K562 (cell line): ENCODE data around the gene KCNN3. TPM values are rescaled to one million over a fixed set of nuclear protein-coding genes. Genes with fewer than 3 reads are reported as not detected.

Source experiments
- ATAC-seq: fragments of 200-7000 bp; cut with Tn5 transposase; 3 replicates; pipeline ENCODE4 v1.9.1; 2020; ENCODE audit warnings: moderate library complexity
- BruUV-seq: library from RNA; stranded (reverse); fragments of 400-500 nt; replicated peaks from 2 replicates; lab custom pipeline; 2021; lab: Mats Ljungman, UMichigan
- CTCF ChIA-PET: fragments of 300-600 bp; formaldehyde crosslinking; extraction: SDS; loops from one replicate; lab custom pipeline; 2021; ENCODE audit warnings: low intra/inter-chr PET ratio; lab: Yijun Ruan, JAX
- POLR2A ChIA-PET: fragments of 300-600, 350-650 bp; sonication (Branson Sonifier 250); formaldehyde crosslinking; extraction: SDS; loops from one replicate; lab custom pipeline; 2021; ENCODE audit warnings: antibody characterized with exemption, inconsistent platforms; lab: Yijun Ruan, JAX
- DNase-seq, 4 experiments: peaks; one replicate each; pipeline versions ENCODE4 v3.0.0 to v3.0.0-alpha.2; 2011 to 2018; ENCODE audit warnings: low spot score in 3 of 4, mixed read lengths in 3 of 4; ENCODE audit errors: extremely low read depth in 1 of 4
- FAIRE-seq: peaks from 2 replicates; lab custom pipeline; 2011; peaks lifted over from hg19 to GRCh38; lab: Jason Lieb, UNC
- H2AFZ ChIP-seq: 2 replicates; pipeline ENCODE4 v1.6.0; 2011; ENCODE audit warnings: low read depth, low read length, control low read depth, inconsistent platforms
- H3K27ac ChIP-seq: fragments of 200-600 bp; 3 replicates; pipeline ENCODE4 v1.8.0; 2011; ENCODE audit warnings: low read depth, mild to moderate bottlenecking, control low read depth, inconsistent platforms, low read length, moderate library complexity, mixed read lengths; ENCODE audit errors: extremely low read depth
- H3K27me3 ChIP-seq, 2 experiments: fragments of 300-600 bp in 1 of 2; 2 replicates in 1 of 2; 3 replicates in 1 of 2; pipeline versions ENCODE4 v1.6.0 to v1.8.0; 2011; ENCODE audit warnings: inconsistent platforms in 2 of 2, low read length in 2 of 2, mild to moderate bottlenecking in 1 of 2, mixed read lengths in 1 of 2, moderate library complexity in 1 of 2; ENCODE audit not compliant: control insufficient read depth in 2 of 2, insufficient read depth in 2 of 2
- H3K36me3 ChIP-seq: fragments of 300-600 bp; 3 replicates; pipeline ENCODE4 v1.8.0; 2011; ENCODE audit warnings: mild to moderate bottlenecking, low read length, inconsistent platforms; ENCODE audit not compliant: control insufficient read depth, insufficient read depth
- H3K4me1 ChIP-seq, 2 experiments: fragments of 200-600 bp in 1 of 2; replicated peaks in 1 of 2; 2 replicates in 1 of 2; 3 replicates in 1 of 2; pipeline versions ENCODE4 v1.5.1 to v1.8.0; 2011; ENCODE audit warnings: inconsistent platforms in 2 of 2, low read length in 2 of 2, mild to moderate bottlenecking in 1 of 2, mixed read lengths in 1 of 2, moderate library complexity in 1 of 2; ENCODE audit not compliant: control insufficient read depth in 2 of 2, insufficient read depth in 2 of 2
- H3K4me2 ChIP-seq: 2 replicates; pipeline ENCODE4 v1.6.1; 2011; ENCODE audit warnings: low read length, control low read depth, inconsistent platforms, mixed read lengths; ENCODE audit not compliant: insufficient read depth
- H3K4me3 ChIP-seq: fragments of 200-600 bp; sonication (generic), shearing (Covaris generic); 2 replicates; pipeline ENCODE4 v1.5.1; 2016; ENCODE audit warnings: control low read depth, inconsistent platforms
- H3K79me2 ChIP-seq: fragments of 200-600 bp; 3 replicates; pipeline ENCODE4 v1.8.0; 2011; ENCODE audit warnings: low read length, inconsistent platforms; ENCODE audit not compliant: control insufficient read depth, insufficient read depth
- H3K9ac ChIP-seq, 2 experiments: 2 replicates each; pipeline versions ENCODE4 v1.6.0 to v1.6.1; 2011; ENCODE audit warnings: low read depth in 2 of 2, low read length in 2 of 2, control low read depth in 1 of 2, inconsistent platforms in 1 of 2, mild to moderate bottlenecking in 1 of 2, mixed read lengths in 1 of 2; ENCODE audit not compliant: insufficient read depth in 1 of 2
- H3K9me1 ChIP-seq: one replicate; pipeline ENCODE4 v1.6.0; 2011; ENCODE audit warnings: inconsistent platforms, mild to moderate bottlenecking, low read length, moderate library complexity; ENCODE audit not compliant: control insufficient read depth, insufficient read depth
- H3K9me3 ChIP-seq: replicated peaks from 2 replicates; pipeline ENCODE4 v1.5.1; 2011; ENCODE audit warnings: low read depth, low read length, inconsistent platforms; ENCODE audit not compliant: control insufficient read depth, insufficient read depth
- H4K20me1 ChIP-seq: replicated peaks from 2 replicates; pipeline ENCODE4 v1.6.1; 2011; ENCODE audit warnings: low read length, inconsistent platforms, mixed read lengths; ENCODE audit not compliant: control insufficient read depth, insufficient read depth
- ARID2 ChIP-seq: fragments of 450-650 bp; IDR thresholded peaks from 2 replicates; pipeline ENCODE4 v1.6.1; 2017; ENCODE audit warnings: antibody characterized with exemption, mild to moderate bottlenecking
- E2F3 ChIP-seq: fragments of 250-450 bp; sonication (Bioruptor Pico); IDR thresholded peaks from 2 replicates; pipeline ENCODE4 v1.4.0; 2020; ENCODE audit warnings: mild to moderate bottlenecking
- ETS2 ChIP-seq: IDR thresholded peaks from 2 replicates; pipeline ENCODE4 v1.6.1; 2016; ENCODE audit warnings: borderline replicate concordance, missing genetic modification characterization, mild to moderate bottlenecking, moderate library complexity, missing compliant biosample characterization; ENCODE audit not compliant: poor library complexity, severe bottlenecking
- KDM4B ChIP-seq, 2 experiments: fragments of 450-650 bp in 1 of 2; sonication (generic) in 1 of 2; IDR thresholded peaks; 2 replicates each; pipeline ENCODE4 v1.6.1; 2016 to 2017; ENCODE audit warnings: borderline replicate concordance in 2 of 2, antibody characterized with exemption in 1 of 2, low read depth in 1 of 2, mild to moderate bottlenecking in 1 of 2
- NCOA6 ChIP-seq: fragments of 450-650 bp; IDR thresholded peaks from 2 replicates; pipeline ENCODE4 v1.6.1; 2017; ENCODE audit warnings: mild to moderate bottlenecking
- NUFIP1 ChIP-seq: fragments of 450-650 bp; IDR thresholded peaks from 2 replicates; pipeline ENCODE4 v1.6.1; 2018; ENCODE audit not compliant: partially characterized antibody
- PHTF2 ChIP-seq: fragments of 250-450 bp; sonication (Bioruptor Pico); IDR thresholded peaks from 2 replicates; pipeline ENCODE4 v1.5.0; 2021; ENCODE audit warnings: mild to moderate bottlenecking
- RNF219 ChIP-seq: fragments of 250-450 bp; sonication (Bioruptor Pico); IDR thresholded peaks from 2 replicates; pipeline ENCODE4 v1.5.0; 2022; ENCODE audit warnings: mild to moderate bottlenecking
- SETDB1 ChIP-seq: IDR thresholded peaks from one replicate; pipeline ENCODE4 v1.6.1; 2012; ENCODE audit warnings: low read length, control low read depth, inconsistent platforms
- SMAD4 ChIP-seq: fragments of 250-450 bp; sonication (Bioruptor Pico); conservative IDR thresholded peaks from 2 replicates; pipeline ENCODE4 v1.8.0; 2021; ENCODE audit warnings: inconsistent platforms, mild to moderate bottlenecking, moderate library complexity
- TCF15 ChIP-seq: fragments of 250-450 bp; sonication (Bioruptor Pico); IDR thresholded peaks from 2 replicates; pipeline ENCODE4 v1.8.0; 2022; ENCODE audit warnings: moderate library complexity, mild to moderate bottlenecking, inconsistent platforms
- TRIM25 ChIP-seq: fragments of 450-650 bp; IDR thresholded peaks from 2 replicates; pipeline ENCODE4 v1.7.0; 2016; ENCODE audit warnings: borderline replicate concordance
- WHSC1 ChIP-seq: IDR thresholded peaks from one replicate; pipeline ENCODE4 v1.6.1; 2012; ENCODE audit warnings: low read length, control low read depth, inconsistent platforms
- ZNF212 ChIP-seq: fragments of 450-650 bp; formaldehyde crosslinking; IDR thresholded peaks from 2 replicates; pipeline ENCODE4 v1.4.0; 2020; ENCODE audit warnings: mild to moderate bottlenecking
- ZNF644 ChIP-seq: fragments of 200-800 bp; sonication (Bioruptor generic); IDR thresholded peaks from 2 replicates; pipeline ENCODE4 v1.6.1; 2016; ENCODE audit warnings: low read depth, missing genetic modification characterization, missing compliant biosample characterization
- ZNF655 ChIP-seq: fragments of 250-450 bp; sonication (Bioruptor Pico); IDR thresholded peaks from 2 replicates; pipeline ENCODE4 v1.5.0; 2021
- WGBS: fragments of 100-300 bp; shearing (Covaris generic); methylation state at CpG from one replicate; pipeline ENCODE4 v1.1.6; 2016; ENCODE audit warnings: low coverage, mixed read lengths; ENCODE audit not compliant: insufficient coverage; ENCODE audit errors: missing lambda C conversion rate; 5-methylcytosine and 5-hydroxymethylcytosine counted together
- in situ Hi-C: fragments of 300-500 bp; cut with MboI; formaldehyde crosslinking; loops from 4 replicates; pipeline ENCODE4 v1.15.0; 2018; ENCODE audit warnings: inconsistent platforms, mixed read lengths
- intact Hi-C: fragments of 100-400 bp; cut with micrococcal nuclease; formaldehyde crosslinking; loops from 2 replicates; pipeline ENCODE4 v1.14.2; 2022
- polyA plus RNA-seq, 8 experiments: library from polyadenylated mRNA; depleted of rRNA in 4 of 8; stranded (reverse) in 5 of 8; unstranded in 3 of 8; fragments of >200 nt; fragmentation: Nextera tagmentation in 2 of 8; fragmentation: Illumina TruSeq in 1 of 8; extraction: Ambion mirVana in 2 of 8; extraction: Trizol in 1 of 8; gene quantifications; 2 replicates each; pipeline versions ENCODE4 v1.2.1 to v1.2.3, GENCODE V29; 2011 to 2014; ENCODE audit warnings: inconsistent platforms in 1 of 8, missing spikeins in 1 of 8
- total RNA-seq, 7 experiments: library from RNA; depleted of rRNA in 6 of 7; stranded (reverse); fragments of >200 nt in 6 of 7; fragmentation: Illumina TruSeq in 2 of 7; extraction: Trizol in 2 of 7; gene quantifications; 2 replicates each; pipeline versions ENCODE4 v1.2.1 to v1.2.3, GENCODE V29; 2011 to 2021; ENCODE audit warnings: low replicate concordance in 1 of 7

KCNN3 gene
- total and polyA plus RNA-seq, 9 of the 15 experiments (the other 6 are each of a cell fraction or from before 2014, with no cell fraction given), result 0.02 to 0.03 TPM; not detected in 7

- POLR2A ChIA-PET, result interaction anchor here (0.6 to 0.9 kb wide), 3 partner anchors 16 to 276 kb away, joined by 3 read pairs; partner anchors contain the start of gene PMVK
- in situ Hi-C loops, result no loop called here
These were observed 86.1 kb downstream of the KCNN3 start for GRCh38 chr1:154783976-154784375.

More at GRCh38 chr1:154783976-154784375, 86.1 kb downstream of the KCNN3 start:
- peaks cover 36 to 67% of the 10 kb centered on the region in 2 experiments; a peak in 4 of 5 replicates for H3K27me3 ChIP-seq
- H4K20me1 ChIP-seq, result 0 out of 2 replicates have a peak, but pooled peaks cover 7% of the 10 kb centered on the region
- H3K27ac ChIP-seq, result no peak overlapping the region
- H3K4me2 ChIP-seq, result no peak overlapping the region
- no peaks in the 10 kb centered on the region for H3K4me1 ChIP-seq
- no peak overlapping the region for H2AFZ ChIP-seq
- DNase-seq (no peak), FAIRE-seq (no peak), ATAC-seq (no peak)
- 0% methylated on average over 3 of the region's 3 CpGs for WGBS
- no peaks in the 10 kb centered on the region for H3K9me3 ChIP-seq
- H3K79me2 ChIP-seq, result no peaks in the 10 kb centered on the region
- intact Hi-C loops, result no loop called here
- H3K9ac ChIP-seq, result no peak overlapping the region
- H3K36me3 ChIP-seq, result no peaks in the 10 kb centered on the region
- H3K4me3 ChIP-seq, result no peak overlapping the region
- no TSS peak for BruUV-seq
- TF ChIP-seq NUFIP1 (no peak), E2F3 (CRISPR knock-in tag) (no peak), ZNF212 (no peak), TCF15 (no peak), SETDB1 (no peak), WHSC1 (no peak), RNF219 (no peak), NCOA6 (no peak), PHTF2 (CRISPR knock-in tag) (no peak), ZNF644 (tag) (no peak), KDM4B (IDR thresholded peaks at IDR 0.05; ENCODE audit: borderline replicate concordance in 2 of 2, low read depth in 1 of 2) (no peak), ARID2 (no peak), TRIM25 (no peak), ETS2 (tag) (no peak), SMAD4 (CRISPR knock-in tag) (no peak), ZNF655 (CRISPR knock-in tag) (no peak)
- CTCF ChIA-PET, result no interaction called here
- no peaks in the 10 kb centered on the region for H3K9me1 ChIP-seq
